ENCODE results near the gene PLEKHO1.

- TF ChIP-seq, protein P1, sequence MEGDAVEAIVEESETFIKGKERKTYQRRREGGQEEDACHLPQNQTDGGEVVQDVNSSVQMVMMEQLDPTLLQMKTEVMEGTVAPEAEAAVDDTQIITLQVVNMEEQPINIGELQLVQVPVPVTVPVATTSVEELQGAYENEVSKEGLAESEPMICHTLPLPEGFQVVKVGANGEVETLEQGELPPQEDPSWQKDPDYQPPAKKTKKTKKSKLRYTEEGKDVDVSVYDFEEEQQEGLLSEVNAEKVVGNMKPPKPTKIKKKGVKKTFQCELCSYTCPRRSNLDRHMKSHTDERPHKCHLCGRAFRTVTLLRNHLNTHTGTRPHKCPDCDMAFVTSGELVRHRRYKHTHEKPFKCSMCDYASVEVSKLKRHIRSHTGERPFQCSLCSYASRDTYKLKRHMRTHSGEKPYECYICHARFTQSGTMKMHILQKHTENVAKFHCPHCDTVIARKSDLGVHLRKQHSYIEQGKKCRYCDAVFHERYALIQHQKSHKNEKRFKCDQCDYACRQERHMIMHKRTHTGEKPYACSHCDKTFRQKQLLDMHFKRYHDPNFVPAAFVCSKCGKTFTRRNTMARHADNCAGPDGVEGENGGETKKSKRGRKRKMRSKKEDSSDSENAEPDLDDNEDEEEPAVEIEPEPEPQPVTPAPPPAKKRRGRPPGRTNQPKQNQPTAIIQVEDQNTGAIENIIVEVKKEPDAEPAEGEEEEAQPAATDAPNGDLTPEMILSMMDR (IDR thresholded peaks at IDR 0.05), result no peak
- TF ChIP-seq POLR2AphosphoS5 (IDR thresholded peaks at IDR 0.05; ENCODE audit: insufficient read depth in 1 of 2, low read depth in 1 of 2) (no peak), POLR2A (IDR thresholded peaks at IDR 0.05) (no peak)
Observed at GRCh38 chr1:150183061-150183460, 33.3 kb downstream of the PLEKHO1 start.
